ENCODE measurements around the gene C1orf146.
"Not testable (repeated sequence)": the region's sequence is repeated elsewhere in the genome, so short reads cannot be mapped to it uniquely, and the experiment has no call there.

C1orf146 gene

GRCh38 chr1:92276082-92276481, 58.4 kb downstream of the C1orf146 start:
- no peak for DNase-seq

GRCh38 chr1:92277105-92277723, 59.5 kb downstream of the C1orf146 start:
- no peak for DNase-seq

- not testable (repeated sequence) for DNase-seq
Measured at GRCh38 chr1:92279781-92280180, 62.1 kb downstream of the C1orf146 start.

- not testable (repeated sequence) for DNase-seq
Measured at GRCh38 chr1:92281411-92281810, 63.7 kb downstream of the C1orf146 start.

GRCh38 chr1:92291372-92291999, 73.8 kb downstream of the C1orf146 start:
- DNase-seq = no peak

Measured in NCI-H187 treated with DMSO at 0.1 percent for 48 hours (cell line).